DMS153 treated with DMSO at 0.1 percent for 48 hours (cell line): ENCODE data around the gene FCRL3.

ENCODE experiments used
- DNase-seq: peaks from one replicate; lab custom pipeline; 2025; ENCODE audit not compliant: unreplicated experiment; lab: John Stamatoyannopoulos, UW

The FCRL3 gene

GRCh38 chr1:157682710-157683437 is 17.7 kb downstream of the FCRL3 start:
- no peak for DNase-seq

- no peak for DNase-seq
Measured at GRCh38 chr1:157678721-157679120, 21.8 kb downstream of the FCRL3 start.

GRCh38 chr1:157673008-157673407 is 27.6 kb downstream of the FCRL3 start:
- DNase-seq: no peak

- DNase-seq: no peak
Measured at GRCh38 chr1:157671895-157672294, 28.7 kb downstream of the FCRL3 start.

GRCh38 chr1:157659576-157660247 is 40.9 kb downstream of the FCRL3 start:
- no peak for DNase-seq

GRCh38 chr1:157658571-157658970 is 42.0 kb downstream of the FCRL3 start:
- no peak for DNase-seq

GRCh38 chr1:157653494-157653873 is 47.1 kb downstream of the FCRL3 start:
- DNase-seq: no peak

GRCh38 chr1:157652859-157653493 is 47.6 kb downstream of the FCRL3 start:
- no peak for DNase-seq

- DNase-seq: no peak
Measured at GRCh38 chr1:157648317-157648716, 52.3 kb downstream of the FCRL3 start.

GRCh38 chr1:157646144-157646543 is 54.4 kb downstream of the FCRL3 start:
- no peak for DNase-seq

- DNase-seq: no peak
Measured at GRCh38 chr1:157641177-157641576, 59.4 kb downstream of the FCRL3 start.

GRCh38 chr1:157639800-157640199 is 60.8 kb downstream of the FCRL3 start:
- no peak for DNase-seq

GRCh38 chr1:157628773-157629172 is 71.8 kb downstream of the FCRL3 start:
- no peak for DNase-seq
